ENCODE data around the gene TPK1. TPM values are rescaled to one million over a fixed set of nuclear protein-coding genes. Genes with fewer than 3 reads are reported as not detected.

TPK1 gene
- total and polyA plus RNA-seq, 3 donors from 2014 or later, result 10.9 to 17.2 (median 12.6) TPM

- intact Hi-C loops (cut with DNase I; ENCODE audit: low total_unique reads), result no loop called here
- H3K36me3 ChIP-seq (ENCODE audit: low read depth, missing control alignments), result no peaks in the 10 kb centered on the region
- no peaks in the 10 kb centered on the region for H3K27me3 ChIP-seq
- H3K4me3 ChIP-seq, result no peak overlapping the region
- 87 to 89% methylated on average over 6 of the region's 6 CpGs for WGBS, 2 donors
- no peak for TF ChIP-seq POLR2A (IDR thresholded peaks at IDR 0.05)
- no peak for TF ChIP-seq CTCF (IDR thresholded peaks at IDR 0.05)
- no peak for DNase-seq
- no peaks in the 10 kb centered on the region for H3K9me3 ChIP-seq
- no peaks in the 10 kb centered on the region for H3K4me1 ChIP-seq
- H3K27ac ChIP-seq, result no peak overlapping the region
Observed at GRCh38 chr7:144720149-144720548, 115.7 kb downstream of the TPK1 start.

GRCh38 chr7:144717720-144718119 lies 118.1 kb downstream of the TPK1 start:
- no peak for DNase-seq
- 100% methylated on average over 1 of the region's 1 CpG; no CpG with 5 or more reads in 1 of the 2 donors for WGBS, 2 donors
- H3K4me3 ChIP-seq, result no peak overlapping the region
- H3K4me1 ChIP-seq, result no peaks in the 10 kb centered on the region
- no peaks in the 10 kb centered on the region for H3K9me3 ChIP-seq
- TF ChIP-seq CTCF (IDR thresholded peaks at IDR 0.05) (no peak), POLR2A (IDR thresholded peaks at IDR 0.05) (no peak)
- no peaks in the 10 kb centered on the region for H3K36me3 ChIP-seq (ENCODE audit: low read depth, missing control alignments)
- no peaks in the 10 kb centered on the region for H3K27me3 ChIP-seq
- H3K27ac ChIP-seq, result no peak overlapping the region
- intact Hi-C loops (cut with DNase I; ENCODE audit: low total_unique reads), result no loop called here

GRCh38 chr7:144713850-144714249 lies 122.0 kb downstream of the TPK1 start:
- 40 to 41% methylated on average over 2 of the region's 2 CpGs for WGBS, 2 donors
- no peaks in the 10 kb centered on the region for H3K9me3 ChIP-seq
- TF ChIP-seq CTCF (IDR thresholded peaks at IDR 0.05) (no peak), POLR2A (IDR thresholded peaks at IDR 0.05) (no peak)

GRCh38 chr7:144710791-144711190 lies 125.1 kb downstream of the TPK1 start:
- no peak for TF ChIP-seq POLR2A (IDR thresholded peaks at IDR 0.05)
- no peak for DNase-seq
- Histone ChIP-seq H3K27me3 (no peaks in the 10 kb centered on the region), H3K4me3 (no peak overlapping the region), H3K36me3 (ENCODE audit: low read depth, missing control alignments) (no peaks in the 10 kb centered on the region), H3K4me1 (no peaks in the 10 kb centered on the region), H3K27ac (no peak overlapping the region), H3K9me3 (no peaks in the 10 kb centered on the region)
- intact Hi-C loops (cut with DNase I; ENCODE audit: low total_unique reads), result no loop called here
- WGBS, 2 donors, result 80 to 86% methylated on average over 4 of the region's 4 CpGs

More at GRCh38 chr7:144713850-144714249, 122.0 kb downstream of the TPK1 start:
- no peak for DNase-seq
- H3K4me3 ChIP-seq, result no peak overlapping the region
- H3K36me3 ChIP-seq (ENCODE audit: low read depth, missing control alignments), result no peaks in the 10 kb centered on the region
- intact Hi-C loops (cut with DNase I; ENCODE audit: low total_unique reads), result no loop called here
- no peaks in the 10 kb centered on the region for H3K27me3 ChIP-seq
- no peaks in the 10 kb centered on the region for H3K4me1 ChIP-seq
- H3K27ac ChIP-seq, result no peak overlapping the region

- H3K36me3 ChIP-seq (ENCODE audit: low read depth, missing control alignments), result no peaks in the 10 kb centered on the region
- intact Hi-C loops (cut with DNase I; ENCODE audit: low total_unique reads), result no loop called here
- no peaks in the 10 kb centered on the region for H3K27me3 ChIP-seq
- no peak overlapping the region for H3K4me3 ChIP-seq
- WGBS, 2 donors, result 73 to 83% methylated on average over 1 of the region's 1 CpG
- TF ChIP-seq CTCF (IDR thresholded peaks at IDR 0.05), result no peak
- no peak for TF ChIP-seq POLR2A (IDR thresholded peaks at IDR 0.05)
- no peak for DNase-seq
- H3K4me1 ChIP-seq, result no peaks in the 10 kb centered on the region
- no peak overlapping the region for H3K27ac ChIP-seq
- H3K9me3 ChIP-seq, result no peaks in the 10 kb centered on the region
Observed at GRCh38 chr7:144709066-144709465, 126.8 kb downstream of the TPK1 start.
